ENCODE measurements around the gene XAGE2.
"Not testable (repeated sequence)": the region's sequence is repeated elsewhere in the genome, so short reads cannot be mapped to it uniquely, and the experiment has no call there.

The XAGE2 gene, protein sequence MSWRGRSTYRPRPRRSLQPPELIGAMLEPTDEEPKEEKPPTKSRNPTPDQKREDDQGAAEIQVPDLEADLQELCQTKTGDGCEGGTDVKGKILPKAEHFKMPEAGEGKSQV

DNA sequence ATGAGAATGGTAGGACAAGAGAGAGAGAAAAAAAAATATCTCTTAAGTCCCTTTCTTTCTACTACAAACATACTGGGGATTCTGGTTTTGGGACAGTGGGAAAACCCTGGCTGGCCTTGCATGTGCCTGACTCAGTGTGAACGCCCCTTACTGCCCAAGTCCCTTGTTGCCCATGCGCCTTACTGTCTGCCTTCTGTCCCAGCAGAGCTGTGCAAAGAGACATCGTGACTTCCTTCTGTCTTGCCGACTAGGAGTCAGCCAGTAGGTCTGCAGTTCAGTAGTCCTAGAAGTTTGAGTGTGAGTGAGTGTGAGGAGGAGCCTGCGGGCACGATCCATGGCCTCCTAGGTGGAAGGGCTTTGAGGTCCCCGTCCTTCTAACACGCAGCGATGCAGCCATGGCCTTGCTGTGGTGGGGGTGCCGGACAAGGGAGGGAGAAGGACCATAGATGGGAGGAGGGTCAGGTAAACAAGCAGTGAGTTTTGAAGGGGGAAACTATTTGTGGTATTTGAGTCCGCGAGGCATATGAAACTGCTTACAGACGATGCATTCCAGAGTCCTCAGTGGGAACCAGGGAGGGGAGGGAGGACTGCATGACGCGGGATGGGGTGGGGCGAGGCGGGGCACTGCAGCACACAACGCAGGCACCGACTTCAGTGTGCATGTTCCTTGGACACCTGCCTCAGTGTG, at the start of gene XAGE2:
TSS of gene XAGE2 (plus strand) at position 654 of the 688 bp plus-strand sequence. CDS start 994 bp downstream, outside the sequence.
- TF ChIP-seq, protein P1, sequence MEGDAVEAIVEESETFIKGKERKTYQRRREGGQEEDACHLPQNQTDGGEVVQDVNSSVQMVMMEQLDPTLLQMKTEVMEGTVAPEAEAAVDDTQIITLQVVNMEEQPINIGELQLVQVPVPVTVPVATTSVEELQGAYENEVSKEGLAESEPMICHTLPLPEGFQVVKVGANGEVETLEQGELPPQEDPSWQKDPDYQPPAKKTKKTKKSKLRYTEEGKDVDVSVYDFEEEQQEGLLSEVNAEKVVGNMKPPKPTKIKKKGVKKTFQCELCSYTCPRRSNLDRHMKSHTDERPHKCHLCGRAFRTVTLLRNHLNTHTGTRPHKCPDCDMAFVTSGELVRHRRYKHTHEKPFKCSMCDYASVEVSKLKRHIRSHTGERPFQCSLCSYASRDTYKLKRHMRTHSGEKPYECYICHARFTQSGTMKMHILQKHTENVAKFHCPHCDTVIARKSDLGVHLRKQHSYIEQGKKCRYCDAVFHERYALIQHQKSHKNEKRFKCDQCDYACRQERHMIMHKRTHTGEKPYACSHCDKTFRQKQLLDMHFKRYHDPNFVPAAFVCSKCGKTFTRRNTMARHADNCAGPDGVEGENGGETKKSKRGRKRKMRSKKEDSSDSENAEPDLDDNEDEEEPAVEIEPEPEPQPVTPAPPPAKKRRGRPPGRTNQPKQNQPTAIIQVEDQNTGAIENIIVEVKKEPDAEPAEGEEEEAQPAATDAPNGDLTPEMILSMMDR (IDR thresholded peaks at IDR 0.05; ENCODE audit: extremely low read depth, missing control alignments): no peak

DNA sequence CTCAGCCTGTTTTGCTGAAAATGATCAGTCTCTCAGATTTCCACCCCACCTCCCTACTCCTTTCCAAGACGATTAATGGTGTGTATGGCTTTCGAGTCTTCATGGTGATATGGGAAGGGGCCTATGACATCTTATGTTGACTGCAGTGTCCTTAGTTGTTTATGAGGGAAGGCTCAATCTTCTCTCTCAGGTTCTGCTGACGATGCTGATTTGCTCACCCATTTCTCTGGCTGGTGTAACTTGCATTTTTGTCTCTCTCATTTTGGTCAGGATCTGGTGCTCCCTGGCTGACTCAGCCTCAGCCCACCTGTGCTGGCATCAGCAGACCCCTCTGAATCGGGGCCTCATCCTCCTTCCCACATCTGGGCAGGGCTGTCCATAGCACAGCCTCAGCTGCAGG, 31.4 kb upstream of the XAGE2 start:
- TF ChIP-seq, protein P1 (IDR thresholded peaks at IDR 0.05; ENCODE audit: extremely low read depth, missing control alignments): no peak
- no peak for DNase-seq (ENCODE audit: low spot score)

More for the DNA sequence above, at the start of gene XAGE2:
- no peak for DNase-seq (ENCODE audit: low spot score)

DNA sequence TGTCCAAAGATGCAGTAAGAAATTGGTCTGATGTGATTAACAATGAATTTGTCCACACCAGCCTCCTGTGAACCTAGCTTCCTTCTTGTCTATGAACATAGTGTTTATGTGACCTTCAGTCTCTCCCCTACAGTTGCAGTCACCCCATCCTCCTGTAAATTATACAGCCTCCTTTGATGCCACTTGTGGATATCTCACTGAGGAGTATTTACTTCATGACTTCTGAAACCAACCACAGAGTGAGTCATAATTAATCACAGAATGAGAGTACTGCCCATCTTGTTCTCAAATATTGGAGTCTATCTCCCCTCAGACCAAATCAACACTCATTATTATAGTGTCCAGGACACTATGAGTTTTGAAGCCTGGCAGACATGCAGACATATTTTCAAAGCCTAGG, 27.3 kb upstream of the XAGE2 start:
- TF ChIP-seq, protein P1 (IDR thresholded peaks at IDR 0.05; ENCODE audit: extremely low read depth, missing control alignments): no peak
- no peak for DNase-seq (ENCODE audit: low spot score)

DNA sequence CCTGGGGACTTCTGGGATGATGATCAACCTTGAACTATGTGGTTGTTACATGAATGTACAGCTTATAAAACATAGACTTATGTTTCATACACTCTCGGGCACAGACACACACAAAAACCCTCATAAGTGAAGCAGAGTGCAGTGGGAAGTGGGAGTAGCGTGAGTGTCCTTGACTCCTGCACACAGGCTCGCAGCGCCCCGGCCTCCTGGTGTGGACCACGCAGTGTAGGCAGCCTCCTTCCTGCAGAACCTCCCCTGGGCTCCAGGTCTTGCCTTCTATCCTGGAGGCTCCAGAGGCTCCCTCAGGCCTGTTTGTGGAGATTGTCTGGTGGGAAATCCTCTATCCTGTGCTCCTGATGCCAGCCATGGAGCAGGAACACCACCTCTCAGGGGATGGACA, 25.7 kb upstream of the XAGE2 start:
- not testable (repeated sequence) for DNase-seq (ENCODE audit: low spot score)

DNA sequence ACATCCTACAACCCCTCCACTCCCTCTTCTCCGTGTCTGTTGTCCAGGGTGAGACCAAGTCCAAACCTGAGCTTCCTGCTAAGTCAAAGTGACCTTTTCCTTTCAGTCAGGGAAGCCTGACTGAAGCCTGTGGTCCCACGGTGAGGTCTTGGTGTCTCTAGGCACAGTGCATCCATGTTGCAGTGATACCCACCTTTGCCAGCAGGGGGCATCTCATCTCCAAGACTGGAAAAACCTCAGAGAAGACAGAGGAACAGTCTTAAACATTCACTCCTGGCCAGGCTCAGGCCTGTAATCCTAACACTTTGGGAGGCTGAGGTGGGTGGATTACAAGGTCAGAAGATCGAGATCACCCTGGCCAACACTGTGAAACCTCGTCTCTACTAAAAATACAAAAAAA, 23.4 kb upstream of the XAGE2 start:
- DNase-seq (ENCODE audit: low spot score): peak; percentile 16

DNA sequence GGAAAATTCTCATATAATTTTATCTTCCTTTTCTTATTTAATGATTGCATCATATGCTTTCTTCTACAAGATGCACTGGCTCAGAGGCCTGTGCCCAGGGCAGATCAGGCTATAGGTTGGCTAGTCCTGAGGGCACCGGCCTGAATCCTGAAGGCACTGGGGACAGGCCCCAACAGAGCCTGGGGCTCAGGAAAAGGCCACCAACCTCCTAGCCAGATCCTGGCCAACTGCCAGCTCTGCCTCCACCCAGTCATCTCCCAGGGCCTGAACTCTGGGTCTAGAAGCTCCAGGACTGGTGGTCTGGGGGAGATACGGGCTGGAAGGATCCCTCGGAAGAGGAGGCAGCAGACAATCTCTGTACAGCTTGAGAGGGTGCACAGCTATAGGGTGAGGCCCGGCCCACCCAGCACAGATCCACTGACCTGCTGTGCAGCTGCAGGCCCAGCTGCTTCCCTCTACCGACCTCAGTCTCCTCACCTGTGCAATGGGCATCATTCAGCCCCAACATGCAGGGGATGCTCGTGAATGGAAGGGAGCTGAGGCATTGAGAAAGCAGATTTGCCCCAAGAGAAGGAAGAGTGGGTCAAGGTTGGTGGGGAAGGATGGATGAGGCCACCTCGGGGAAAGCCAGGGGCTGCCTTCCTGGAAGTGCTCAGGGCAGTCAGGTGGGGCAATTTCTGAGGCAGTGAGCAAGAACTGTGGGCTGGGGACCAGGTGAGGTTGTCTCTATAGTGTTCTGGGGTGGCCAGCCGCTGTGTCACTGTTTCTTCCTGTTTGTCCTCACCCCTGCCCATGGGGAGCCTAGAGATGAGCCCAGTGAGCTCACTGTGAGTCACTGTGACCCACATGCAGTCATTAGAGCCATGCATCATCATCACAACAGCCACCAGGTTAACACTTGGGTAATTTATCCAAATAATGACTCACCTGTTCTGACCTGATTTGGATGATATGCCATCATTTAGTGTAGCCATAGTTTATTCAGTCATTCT, 22.4 kb upstream of the XAGE2 start:
- TF ChIP-seq, protein P1 (IDR thresholded peaks at IDR 0.05; ENCODE audit: extremely low read depth, missing control alignments): no peak
- no peak for DNase-seq (ENCODE audit: low spot score)

DNA sequence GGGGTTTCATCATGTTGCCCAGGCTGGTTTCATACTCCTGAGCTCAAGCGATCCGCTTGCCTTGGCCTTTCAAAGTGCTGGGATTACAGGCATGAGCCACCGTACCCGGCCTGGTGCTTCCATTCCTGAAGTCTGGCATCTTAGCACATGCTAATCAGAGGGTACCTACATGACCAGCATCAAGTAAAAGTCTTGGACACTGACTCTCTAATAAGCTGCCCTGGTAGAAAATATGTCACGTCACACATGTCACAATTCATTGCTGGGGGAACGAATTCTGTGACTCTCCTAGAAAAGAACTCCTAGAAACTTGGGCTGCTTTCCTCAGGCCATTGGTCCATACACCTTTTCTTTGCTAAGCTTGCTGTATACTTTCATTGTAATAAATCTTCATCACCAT, 19.1 kb upstream of the XAGE2 start:
- DNase-seq (ENCODE audit: low spot score): no peak
- TF ChIP-seq, protein P1 (IDR thresholded peaks at IDR 0.05; ENCODE audit: extremely low read depth, missing control alignments): no peak

DNA sequence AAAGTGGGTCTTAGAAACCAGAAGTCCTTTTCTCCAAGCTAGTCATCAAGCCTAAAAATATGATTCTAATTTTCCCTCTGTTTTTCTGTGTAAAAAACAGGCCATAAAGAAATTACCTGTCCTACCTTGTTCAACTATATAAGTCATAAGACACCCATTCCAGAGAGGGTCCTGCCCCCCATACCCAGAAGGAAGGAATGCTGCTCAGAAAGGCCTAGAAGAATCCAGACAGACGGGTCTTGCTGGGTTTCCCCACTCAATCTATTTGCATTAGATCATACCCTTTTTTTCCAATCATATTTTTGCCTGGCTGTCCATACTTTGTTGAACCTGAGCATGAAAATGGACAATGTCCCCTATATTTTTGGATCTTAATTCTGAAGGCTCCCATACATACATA, 16.3 kb upstream of the XAGE2 start:
- DNase-seq (ENCODE audit: low spot score): no peak
- TF ChIP-seq, protein P1 (IDR thresholded peaks at IDR 0.05; ENCODE audit: extremely low read depth, missing control alignments): no peak

Measured in GM20000 (cell line).